H9 (cell line): Measurements from ENCODE around the gene CHRNA4. TPM values are rescaled to one million over a fixed set of nuclear protein-coding genes. Genes with fewer than 3 reads are reported as not detected.

Experiments used
- DNase-seq: peaks from one replicate; pipeline ENCODE4 v3.0.0-alpha.2; 2017
- H2AFZ ChIP-seq: one replicate; pipeline ENCODE4 v1.6.1; 2013; ENCODE audit warnings: mild to moderate bottlenecking, low read length, control low read depth, moderate library complexity
- H2AK5ac ChIP-seq: 2 replicates; pipeline ENCODE4 v1.6.1; 2013; ENCODE audit warnings: low read length, control low read depth, mixed read lengths; ENCODE audit not compliant: insufficient read length
- H2BK120ac ChIP-seq: one replicate; pipeline ENCODE4 v1.6.1; 2013; ENCODE audit warnings: low read depth, mild to moderate bottlenecking, low read length, control low read depth, inconsistent platforms; ENCODE audit not compliant: poor library complexity, severe bottlenecking
- H2BK12ac ChIP-seq: 2 replicates; pipeline ENCODE4 v1.6.1; 2013; ENCODE audit warnings: low read length, control low read depth, mixed read lengths, low read depth; ENCODE audit not compliant: insufficient read length
- H2BK15ac ChIP-seq: 2 replicates; pipeline ENCODE4 v1.6.1; 2013; ENCODE audit warnings: low read depth, low read length, control low read depth
- H2BK20ac ChIP-seq: one replicate; pipeline ENCODE4 v1.6.1; 2013; ENCODE audit warnings: low read depth, mild to moderate bottlenecking, low read length, control low read depth, inconsistent platforms; ENCODE audit not compliant: poor library complexity, severe bottlenecking
- H2BK5ac ChIP-seq: 2 replicates; pipeline ENCODE4 v1.6.1; 2013; ENCODE audit warnings: low read length, control low read depth, mixed read lengths; ENCODE audit not compliant: insufficient read length
- H3K14ac ChIP-seq: 2 replicates; pipeline ENCODE4 v1.6.1; 2013; ENCODE audit warnings: low read length, control low read depth; ENCODE audit not compliant: insufficient read depth
- H3K18ac ChIP-seq: 2 replicates; pipeline ENCODE4 v1.6.1; 2013; ENCODE audit warnings: low read depth, mild to moderate bottlenecking, mixed read lengths, low read length, control low read depth; ENCODE audit not compliant: insufficient read length
- H3K23ac ChIP-seq: 2 replicates; pipeline ENCODE4 v1.6.1; 2013; ENCODE audit warnings: low read length, control low read depth, mixed read lengths, low read depth; ENCODE audit not compliant: insufficient read length
- H3K23me2 ChIP-seq: 2 replicates; pipeline ENCODE4 v1.6.1; 2013; ENCODE audit warnings: low read depth, mild to moderate bottlenecking, mixed read lengths, low read length, control low read depth; ENCODE audit not compliant: insufficient read length, poor library complexity, severe bottlenecking
- H3K27ac ChIP-seq: 2 replicates; pipeline ENCODE4 v1.5.1; 2013; ENCODE audit warnings: low read length, control low read depth, mixed read lengths, low read depth; ENCODE audit not compliant: insufficient read length
- H3K27me3 ChIP-seq: 2 replicates; pipeline ENCODE4 v1.6.1; 2013; ENCODE audit warnings: low read length, control low read depth, inconsistent platforms; ENCODE audit not compliant: insufficient read depth
- H3K4ac ChIP-seq: 2 replicates; pipeline ENCODE4 v1.6.1; 2013; ENCODE audit warnings: low read depth, mild to moderate bottlenecking, control low read depth, inconsistent platforms, low read length, moderate library complexity
- H3K4me1 ChIP-seq: 2 replicates; pipeline ENCODE4 v1.6.1; 2013; ENCODE audit warnings: low read length, control low read depth, inconsistent platforms; ENCODE audit not compliant: insufficient read depth
- H3K4me2 ChIP-seq: 2 replicates; pipeline ENCODE4 v1.6.1; 2013; ENCODE audit warnings: low read length, control low read depth, mixed read lengths; ENCODE audit not compliant: insufficient read length, insufficient read depth
- H3K56ac ChIP-seq: 2 replicates; pipeline ENCODE4 v1.6.1; 2013; ENCODE audit warnings: low read depth, mild to moderate bottlenecking, mixed read lengths, low read length, control low read depth; ENCODE audit not compliant: insufficient read length
- H3K79me1 ChIP-seq: 2 replicates; pipeline ENCODE4 v1.6.1; 2013; ENCODE audit warnings: low read depth, mild to moderate bottlenecking, moderate library complexity, low read length, control low read depth, inconsistent platforms; ENCODE audit not compliant: insufficient read depth, poor library complexity, severe bottlenecking
- H3K79me2 ChIP-seq: 2 replicates; pipeline ENCODE4 v1.6.1; 2013; ENCODE audit warnings: low read length, control low read depth, inconsistent platforms; ENCODE audit not compliant: insufficient read depth
- H3K9ac ChIP-seq: 2 replicates; pipeline ENCODE4 v1.6.1; 2013; ENCODE audit warnings: low read length, control low read depth, mixed read lengths; ENCODE audit not compliant: insufficient read length; ENCODE audit errors: extremely low read depth
- H3K9me3 ChIP-seq: one replicate; pipeline ENCODE4 v1.6.1; 2013; ENCODE audit warnings: low read depth, low read length, inconsistent platforms; ENCODE audit not compliant: control insufficient read depth
- H3T11ph ChIP-seq: one replicate; pipeline ENCODE4 v1.6.1; 2013; ENCODE audit warnings: mild to moderate bottlenecking, low read length, control low read depth, inconsistent platforms
- H4K20me1 ChIP-seq: one replicate; pipeline ENCODE4 v1.6.1; 2013; ENCODE audit not compliant: control insufficient read depth, insufficient read length, insufficient read depth
- H4K5ac ChIP-seq: 2 replicates; pipeline ENCODE4 v1.6.1; 2013; ENCODE audit warnings: low read depth, mild to moderate bottlenecking, mixed read lengths, low read length, control low read depth; ENCODE audit not compliant: insufficient read length
- H4K8ac ChIP-seq: replicated peaks from 2 replicates; pipeline ENCODE4 v1.6.1; 2013; ENCODE audit warnings: low read length, control low read depth, mixed read lengths, low read depth; ENCODE audit not compliant: insufficient read length
- H4K91ac ChIP-seq: 2 replicates; pipeline ENCODE4 v1.6.1; 2013; ENCODE audit warnings: low read depth, mild to moderate bottlenecking, moderate library complexity, mixed read lengths, low read length, control low read depth; ENCODE audit not compliant: insufficient read length
- H3K27ac Mint-ChIP-seq, 3 experiments: 2 replicates in 2 of 3; 3 replicates in 1 of 3; pipeline ENCODE4 v1.8.0; 2020 to 2021; ENCODE audit warnings: mixed read lengths in 3 of 3, mild to moderate bottlenecking in 1 of 3, moderate library complexity in 1 of 3
- H3K27me3 Mint-ChIP-seq: 2 replicates; pipeline ENCODE4 v1.8.0; 2021; ENCODE audit warnings: low read depth, mild to moderate bottlenecking, moderate library complexity, mixed read lengths
- H3K36me3 Mint-ChIP-seq, 3 experiments: 2 replicates in 2 of 3; 3 replicates in 1 of 3; pipeline ENCODE4 v1.8.0; 2020 to 2021; ENCODE audit warnings: low read depth in 3 of 3, mixed read lengths in 3 of 3; ENCODE audit not compliant: insufficient read depth in 1 of 3
- H3K4me1 Mint-ChIP-seq, 2 experiments: 2 replicates each; pipeline ENCODE4 v1.8.0; 2020; ENCODE audit warnings: mixed read lengths in 2 of 2
- H3K4me3 Mint-ChIP-seq, 2 experiments: 2 replicates in 1 of 2; 3 replicates in 1 of 2; pipeline ENCODE4 v1.8.0; 2020 to 2021; ENCODE audit warnings: mild to moderate bottlenecking in 2 of 2, mixed read lengths in 2 of 2, moderate library complexity in 1 of 2
- H3K9me3 Mint-ChIP-seq, 2 experiments: 2 replicates in 1 of 2; 3 replicates in 1 of 2; pipeline ENCODE4 v1.8.0; 2020; ENCODE audit warnings: mild to moderate bottlenecking in 2 of 2, mixed read lengths in 2 of 2, moderate library complexity in 1 of 2
- CTCF ChIP-seq: fragments of 200-600 bp; sonication (generic); conservative IDR thresholded peaks from 3 replicates; pipeline ENCODE4 v1.8.0; 2021; ENCODE audit warnings: antibody characterized with exemption, mild to moderate bottlenecking
- WGBS: extraction: QIAGEN DNeasy Blood & Tissue Kit; methylation state at CpG from one replicate; pipeline ENCODE4 v1.1.7; 2013; ENCODE audit warnings: missing lambda C conversion rate, low lambda C conversion rate, mixed read lengths; ENCODE audit not compliant: insufficient read length; ENCODE audit errors: extremely low coverage; 5-methylcytosine and 5-hydroxymethylcytosine counted together
- total RNA-seq: library from RNA; stranded (reverse); gene quantifications from 2 replicates; pipeline ENCODE4 v1.2.1, GENCODE V29; 2021

Gene CHRNA4
- total RNA-seq, 1 experiment from 2014 or later, result 2.5 TPM

GRCh38 chr20:63405102-63405730 lies 44.1 kb upstream of the CHRNA4 start:
- Histone ChIP-seq H3T11ph (no peak overlapping the region), H3K56ac (no peak overlapping the region), H3K27ac (no peak overlapping the region), H3K4me2 (no peak overlapping the region), H3K9me3 (no peaks in the 10 kb centered on the region), H3K14ac (no peak overlapping the region; the same call in 1 of the 2 replicates), H2BK15ac (no peak overlapping the region), H2BK120ac (no peak overlapping the region), H3K79me2 (no peaks in the 10 kb centered on the region), H3K18ac (no peak overlapping the region), H4K20me1 (no peaks in the 10 kb centered on the region), H3K23ac (no peak overlapping the region), H2BK20ac (no peak overlapping the region), H3K23me2 (no peaks in the 10 kb centered on the region), H2AFZ (no peak overlapping the region), H3K4me1 (no peaks in the 10 kb centered on the region), H3K27me3 (no peaks in the 10 kb centered on the region), H3K9ac (no peak overlapping the region), H2AK5ac (no peak overlapping the region), H4K91ac (no peak overlapping the region), H3K4ac (no peak overlapping the region), H4K5ac (no peak overlapping the region), H3K79me1 (no peaks in the 10 kb centered on the region), H2BK12ac (no peak overlapping the region), H2BK5ac (no peak overlapping the region), H4K8ac (no peak overlapping the region)
- Mint-ChIP-seq H3K9me3 (no peaks in the 10 kb centered on the region; a peak in 1 of 5 replicates), H3K4me1 (peaks cover 6 to 31% of the 10 kb centered on the region in 2 experiments), H3K4me3 (no peak overlapping the region), H3K27ac (no peak overlapping the region; a peak in 1 of 7 replicates), H3K36me3 (no peaks in the 10 kb centered on the region), H3K27me3 (peaks cover 4% of the 10 kb centered on the region)
- TF ChIP-seq CTCF, result no peak
- no CpG with 5 or more reads among the region's 31 CpGs for WGBS
- DNase-seq, result no peak
